Inflammatory macrophage treated with lipopolysaccharide for 1 hour (primary cell): ENCODE results near the gene VAMP5.

ENCODE experiments used
- DNase-seq, 2 donors: peaks; one replicate each; pipeline ENCODE4 v3.0.0-alpha.2; 2020 to 2022

VAMP5 gene

DNA sequence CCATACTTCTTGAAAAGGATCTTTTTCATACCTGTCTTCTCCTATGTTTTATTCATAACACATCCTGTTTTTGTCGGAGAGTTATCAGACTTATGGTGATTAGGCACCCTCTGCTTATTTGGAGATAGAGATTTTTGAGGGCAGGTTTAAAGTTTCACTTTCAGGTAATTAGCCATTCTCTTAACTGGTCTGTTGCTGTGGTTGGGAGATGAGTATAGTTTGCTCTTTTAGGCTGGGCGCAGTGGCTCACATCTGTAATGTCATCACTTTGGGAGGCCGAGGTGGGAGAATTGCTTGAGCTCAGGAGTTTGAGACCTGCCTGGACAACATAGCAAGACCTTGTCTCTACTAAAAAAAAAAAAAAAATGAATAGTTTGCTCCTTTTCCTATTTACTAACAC lies 58.5 kb downstream of the VAMP5 start:
- DNase-seq: no peak
